ENCODE results near the gene ZNF841.
"Not testable (repeated sequence)": the region's sequence is repeated elsewhere in the genome, so short reads cannot be mapped to it uniquely, and the experiment has no call there.

The ZNF841 gene

DNA sequence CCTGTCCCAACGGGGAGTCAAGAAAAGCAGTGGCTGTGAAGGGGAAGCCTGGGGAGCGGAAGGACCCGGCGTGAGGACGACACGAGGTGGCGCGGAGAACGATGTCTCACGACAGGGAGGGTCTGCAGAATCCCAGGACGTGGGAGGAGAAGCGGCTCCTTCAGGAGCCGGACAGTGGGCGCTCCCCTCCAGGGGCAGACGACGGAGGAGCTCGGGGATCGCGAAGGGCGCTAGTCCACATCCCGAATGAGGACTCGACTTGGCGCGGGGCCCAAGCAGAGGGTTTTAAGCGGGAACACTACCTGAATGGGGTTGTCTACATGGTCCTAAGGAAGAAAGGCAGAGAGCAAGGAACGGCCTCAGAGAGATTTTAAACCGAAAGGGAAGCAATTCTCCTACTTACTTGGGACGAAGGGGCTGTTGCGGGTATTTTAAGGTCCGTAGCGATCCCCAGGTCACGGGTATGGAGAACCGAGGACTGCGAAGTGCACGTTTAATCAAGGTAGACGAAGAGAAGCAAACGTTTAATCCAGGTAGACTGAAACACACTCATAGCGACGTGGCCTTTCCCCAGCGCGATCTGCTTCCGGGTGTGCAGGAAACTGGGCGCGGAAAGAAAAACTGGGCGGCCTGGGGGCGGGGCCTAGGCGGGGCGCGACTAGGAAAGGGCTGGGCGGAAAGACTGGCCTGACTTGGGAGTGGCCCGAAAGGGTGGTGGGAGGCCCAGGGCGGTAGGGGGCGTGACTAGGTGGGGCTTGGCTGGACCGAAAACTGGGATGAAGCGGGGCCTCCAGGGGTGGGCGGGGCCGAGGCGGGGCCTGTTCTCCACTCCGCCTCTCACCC lies at the start of gene ZNF841:
Gene ZNF841, minus strand, starts transcription at position 594 of the 843 bp plus-strand sequence. CDS start 10,964 bp downstream, outside the sequence.
- DNase-seq = peak; percentile 75

DNA sequence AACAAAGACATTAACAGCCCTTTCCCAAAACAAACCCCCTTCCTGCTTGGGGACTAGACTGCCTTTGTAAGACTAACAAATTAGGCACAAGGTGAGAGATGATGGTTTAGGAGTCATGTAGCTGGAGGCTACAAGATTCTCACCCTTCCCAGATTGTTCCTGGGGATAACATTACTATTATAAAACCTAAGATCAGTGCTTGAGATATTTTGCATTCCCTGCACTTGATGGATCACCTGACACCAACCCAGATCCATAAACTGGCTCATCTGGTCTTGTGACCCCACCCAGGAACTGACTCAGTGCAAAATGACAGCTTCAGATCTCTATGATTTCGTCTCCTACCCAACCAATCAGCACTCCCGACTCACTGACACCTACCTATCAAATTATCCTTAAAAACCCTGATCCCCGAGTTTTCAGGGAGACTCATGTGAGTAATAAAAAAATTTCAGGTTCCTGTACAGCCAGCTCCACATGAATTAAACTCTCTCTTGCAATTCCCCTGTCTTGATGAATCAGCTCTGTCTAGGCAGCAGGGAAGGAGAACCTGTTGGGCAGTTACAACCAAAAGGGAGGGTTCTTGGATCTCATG lies 46.5 kb upstream of the ZNF841 start:
- no peak for DNase-seq

GRCh38 chr19:52141203-52141602 lies 45.6 kb upstream of the ZNF841 start:
- DNase-seq = no peak

GRCh38 chr19:52140032-52140710 lies 44.6 kb upstream of the ZNF841 start:
- no peak for DNase-seq

DNA sequence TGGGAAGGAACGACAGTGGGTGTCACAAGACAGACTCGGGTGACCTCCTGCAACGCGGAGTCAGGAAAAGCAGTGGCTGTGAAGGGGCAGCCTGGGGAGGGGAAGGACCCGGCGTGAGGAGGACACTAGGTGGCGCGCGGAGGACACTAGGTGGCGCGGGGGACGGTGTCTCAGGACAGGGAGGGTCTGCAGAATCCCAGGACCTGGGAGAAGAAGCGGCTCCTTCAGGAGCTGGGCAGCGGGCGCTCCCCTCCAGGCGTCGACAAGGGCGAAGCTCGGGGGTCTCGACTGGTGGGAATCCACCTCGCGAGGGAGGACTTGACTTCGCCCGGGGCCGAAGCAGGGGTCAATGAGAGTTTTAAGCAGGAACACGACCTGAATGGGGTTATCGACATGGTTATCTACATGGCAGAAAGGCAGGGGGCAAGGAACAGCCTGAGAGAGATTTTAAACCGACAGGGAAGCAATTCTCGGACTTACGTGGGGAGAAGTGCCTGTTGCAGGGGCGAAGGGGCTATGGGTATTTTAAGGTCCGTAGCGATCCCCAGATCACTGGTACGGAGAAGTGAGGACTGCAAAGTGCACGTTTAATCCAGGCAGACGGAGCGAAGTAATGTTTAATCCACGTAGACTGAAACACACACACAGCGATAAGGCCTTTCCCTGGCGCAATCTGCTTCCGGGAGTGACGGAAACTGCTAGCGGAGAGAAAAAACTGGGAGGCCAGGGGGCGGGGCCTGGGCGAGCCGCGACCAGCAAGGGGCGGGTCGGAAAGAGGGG lies 43.9 kb upstream of the ZNF841 start, which contains the start of gene ZNF616:
Gene ZNF616, minus strand, starts transcription at position 687 of the 780 bp plus-strand sequence. CDS start 9,426 bp downstream, outside the sequence.
- peak; percentile 94 for DNase-seq

GRCh38 chr19:52138983-52139251 lies 43.4 kb upstream of the ZNF841 start:
- no peak for DNase-seq

DNA sequence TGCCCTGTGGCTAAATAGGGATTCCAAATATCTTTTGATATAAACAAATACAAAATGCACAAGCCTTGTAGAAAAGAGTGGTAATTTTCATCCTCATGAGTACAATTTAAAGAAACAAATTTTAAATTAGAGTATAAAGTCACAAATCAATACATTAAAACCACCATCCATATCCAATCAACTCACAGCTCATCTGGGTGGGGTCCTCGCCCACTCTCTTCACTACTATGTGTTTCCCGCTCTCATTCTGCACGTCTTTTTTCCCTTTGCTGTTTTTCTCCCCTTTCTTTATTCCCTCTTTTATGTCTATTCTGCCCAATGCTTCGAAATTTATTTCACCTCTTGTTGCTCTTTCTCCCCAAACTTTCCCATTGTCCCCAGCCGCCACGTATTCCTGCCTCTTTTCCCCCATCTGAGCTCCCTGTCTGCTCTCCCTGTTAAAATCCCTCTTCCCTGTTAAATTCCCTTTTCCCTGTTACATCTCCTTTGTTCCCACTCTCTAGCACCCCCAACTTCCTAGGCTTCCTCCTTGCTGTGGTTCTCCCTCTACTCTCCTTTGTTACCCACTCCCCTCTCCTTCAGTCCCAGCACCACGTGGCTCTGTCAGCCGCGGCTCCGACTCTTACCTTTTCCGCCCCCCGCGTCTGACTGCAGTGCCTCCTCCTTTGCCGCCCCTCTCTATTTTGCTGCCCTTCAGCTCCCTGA lies 42.9 kb upstream of the ZNF841 start:
- no peak for DNase-seq

DNA sequence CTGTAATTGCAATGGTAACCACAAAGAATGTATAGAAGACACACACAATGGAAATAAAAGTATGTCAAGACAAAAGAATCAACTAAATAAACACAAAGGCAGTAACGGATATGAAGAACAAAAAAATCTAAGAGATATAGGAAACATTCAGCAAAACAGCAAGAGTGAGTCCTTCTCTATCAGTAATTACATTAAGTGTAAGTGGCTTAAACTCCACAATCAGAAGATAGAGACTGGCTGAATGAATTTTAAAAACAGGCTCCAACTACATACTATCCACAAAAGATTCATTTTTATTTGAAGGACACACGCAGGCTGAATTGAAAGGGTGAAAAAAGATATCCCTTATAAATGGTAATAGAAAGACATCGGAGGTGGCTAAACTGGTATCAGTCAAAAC lies 24.7 kb upstream of the ZNF841 start:
- no peak for DNase-seq

DNA sequence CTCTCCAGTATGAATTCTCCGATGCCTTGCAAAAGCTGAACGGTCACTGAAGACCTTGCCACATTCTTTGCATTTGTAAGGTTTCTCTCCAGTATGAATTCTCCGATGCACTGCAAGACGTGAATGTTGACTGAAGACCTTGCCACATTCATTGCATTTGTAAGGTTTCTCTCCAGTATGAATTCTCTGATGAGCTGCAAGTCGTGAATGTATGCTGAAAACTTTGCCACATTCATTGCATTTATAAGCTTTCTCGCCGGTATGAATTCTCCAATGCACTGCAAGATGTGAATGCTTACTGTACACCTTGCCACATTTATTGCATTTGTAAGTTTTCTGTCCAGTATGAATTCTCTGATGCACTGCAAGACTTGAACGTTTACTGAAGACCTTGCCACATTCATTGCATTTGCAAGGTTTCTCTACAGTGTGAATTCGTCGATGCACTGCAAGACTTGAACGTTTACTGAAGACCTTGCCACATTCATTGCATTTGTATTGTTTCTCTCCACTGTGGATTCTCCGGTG lies 20.0 kb upstream of the ZNF841 start:
- no peak for DNase-seq

GRCh38 chr19:52114691-52115090 lies 19.1 kb upstream of the ZNF841 start:
- DNase-seq = no peak

DNA sequence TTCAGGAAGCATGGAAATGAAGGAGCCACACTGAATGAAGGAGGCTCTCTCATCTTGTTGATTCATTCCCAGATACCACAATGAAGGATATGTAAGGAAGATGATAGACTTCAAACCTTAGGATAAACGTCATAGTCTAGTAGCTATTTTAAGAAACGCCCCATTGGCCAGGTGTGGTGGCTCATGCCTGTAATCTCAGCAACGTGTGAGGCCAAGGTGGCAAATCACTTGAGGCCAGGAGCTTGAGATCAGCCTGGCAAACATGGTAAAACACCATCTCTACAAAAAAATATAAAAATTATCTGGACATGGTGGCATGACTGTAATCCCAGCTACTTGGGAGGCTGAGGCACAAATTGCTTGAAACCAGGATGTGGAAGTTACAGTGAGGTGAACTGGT lies 17.1 kb upstream of the ZNF841 start:
- DNase-seq = no peak

DNA sequence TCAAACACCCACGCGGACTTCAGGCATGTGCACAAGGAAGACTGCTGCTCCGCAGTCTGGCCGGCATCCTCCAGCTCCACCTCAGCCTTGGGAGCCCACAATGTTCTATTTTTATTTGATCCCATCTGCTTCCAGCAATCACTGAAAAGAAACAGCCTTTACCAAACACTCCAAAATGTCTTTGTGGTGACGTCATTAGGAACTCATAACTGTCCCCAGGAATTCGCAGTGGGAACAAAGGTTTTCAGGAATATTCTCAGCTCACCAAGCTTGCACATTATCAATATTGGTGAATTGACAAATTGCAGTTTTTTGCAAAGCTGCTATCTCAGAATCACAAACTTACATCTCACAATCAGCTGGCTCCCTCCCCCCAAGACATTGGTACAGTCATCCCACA lies 15.2 kb upstream of the ZNF841 start:
- DNase-seq = no peak

GRCh38 chr19:52102782-52103181 lies 7.2 kb upstream of the ZNF841 start:
- no peak for DNase-seq

DNA sequence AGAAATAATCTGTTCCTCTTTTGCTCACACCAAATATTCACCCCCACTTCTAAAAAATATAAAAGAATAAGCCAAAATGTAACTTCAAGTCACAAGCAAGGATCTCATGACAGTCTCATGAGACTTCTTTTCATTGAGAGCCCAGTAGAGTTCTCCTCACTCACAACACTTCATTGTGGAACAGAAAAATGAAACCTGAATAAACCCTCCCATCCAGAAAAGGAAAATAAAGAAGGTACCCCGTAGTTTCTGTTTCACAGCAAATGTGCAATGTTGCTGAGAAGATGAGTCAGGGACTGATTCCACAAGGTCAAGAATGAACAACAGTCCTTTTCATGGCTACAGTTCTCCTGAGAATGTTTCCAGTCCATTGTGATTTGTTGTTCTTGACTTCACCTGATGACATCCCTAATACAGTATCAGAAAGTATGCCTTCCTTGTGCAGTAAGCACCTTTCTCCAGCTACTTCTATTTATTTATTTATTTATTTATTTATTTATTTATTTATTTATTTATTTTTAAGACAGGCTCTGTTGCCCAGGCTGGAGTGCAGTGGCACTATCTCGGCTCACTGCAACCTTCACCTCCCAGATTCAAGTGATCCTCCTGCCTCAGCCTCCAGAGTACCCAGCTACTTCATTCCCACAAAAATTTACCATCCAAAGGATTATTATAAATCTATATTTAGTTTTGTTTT lies 6.4 kb upstream of the ZNF841 start:
- DNase-seq = peak; percentile 45

DNA sequence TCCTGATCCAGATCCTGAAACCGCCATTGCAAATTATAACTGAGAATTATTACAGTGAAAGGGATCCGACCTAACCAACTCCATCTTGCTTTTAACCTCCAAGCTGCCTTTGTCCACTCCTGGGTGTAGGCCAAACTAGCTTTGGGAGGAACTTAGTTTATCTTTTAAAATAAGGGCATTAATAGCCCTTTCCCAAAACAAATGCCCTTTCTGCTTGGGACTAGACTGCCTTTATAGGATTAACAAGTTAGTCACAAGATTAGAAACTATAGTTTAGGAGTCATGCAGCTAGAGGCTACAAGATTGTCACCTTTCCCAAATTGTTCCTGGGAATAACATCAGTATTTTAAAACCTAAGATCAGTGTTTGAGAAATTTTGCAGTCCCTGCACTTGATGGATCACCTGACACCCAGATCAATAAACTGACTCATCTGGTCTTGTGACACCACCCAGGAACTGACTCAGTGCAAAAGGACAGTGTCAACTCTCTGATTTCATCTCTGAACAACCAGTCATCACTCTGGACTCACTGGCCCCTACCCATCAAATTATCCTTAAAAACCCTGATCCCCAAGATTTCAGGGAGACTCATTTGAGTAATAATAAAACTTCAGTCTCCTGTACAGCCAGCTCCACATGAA lies 4.1 kb upstream of the ZNF841 start:
- DNase-seq = no peak

GRCh38 chr19:52096416-52096815 lies 851 bp upstream of the ZNF841 start:
- DNase-seq = not testable (repeated sequence)

GRCh38 chr19:52094526-52095130 lies 937 bp downstream of the ZNF841 start:
- no peak for DNase-seq

- peak; percentile 58 for DNase-seq
These were observed 9.1 kb downstream of the ZNF841 start for GRCh38 chr19:52086481-52086880.

DNA sequence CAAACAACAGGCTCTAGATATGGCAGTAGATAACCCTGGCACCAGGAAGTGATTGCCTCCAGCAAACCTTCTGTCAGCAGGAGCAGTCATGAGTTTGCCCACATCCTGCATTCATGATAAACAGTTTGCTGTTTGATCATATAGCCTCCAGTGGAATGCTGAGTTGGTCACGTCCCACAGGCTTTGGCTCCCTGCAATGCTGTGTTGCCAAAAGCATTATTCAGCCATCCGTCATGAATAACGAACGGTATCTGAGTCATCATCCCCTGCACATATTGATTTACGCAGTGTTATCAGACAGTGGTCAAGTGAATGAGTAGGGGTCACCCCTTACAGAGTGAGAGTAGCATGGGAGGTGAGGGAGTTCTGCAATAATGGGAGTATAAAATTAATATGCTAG lies 25.1 kb downstream of the ZNF841 start:
- no peak for DNase-seq

GRCh38 chr19:52069653-52070052 lies 25.9 kb downstream of the ZNF841 start:
- DNase-seq = no peak

Measured in MV-4-11 (cell line).